GM19240 (cell line): ENCODE measurements around the gene NRG3.
"Not testable (repeated sequence)": the region's sequence is repeated elsewhere in the genome, so short reads cannot be mapped to it uniquely, and the experiment has no call there.

Experiments
- DNase-seq: peaks from one replicate; pipeline ENCODE4 v3.0.0; 2011; ENCODE audit warnings: low spot score; ENCODE audit not compliant: insufficient read length

The NRG3 gene

DNA sequence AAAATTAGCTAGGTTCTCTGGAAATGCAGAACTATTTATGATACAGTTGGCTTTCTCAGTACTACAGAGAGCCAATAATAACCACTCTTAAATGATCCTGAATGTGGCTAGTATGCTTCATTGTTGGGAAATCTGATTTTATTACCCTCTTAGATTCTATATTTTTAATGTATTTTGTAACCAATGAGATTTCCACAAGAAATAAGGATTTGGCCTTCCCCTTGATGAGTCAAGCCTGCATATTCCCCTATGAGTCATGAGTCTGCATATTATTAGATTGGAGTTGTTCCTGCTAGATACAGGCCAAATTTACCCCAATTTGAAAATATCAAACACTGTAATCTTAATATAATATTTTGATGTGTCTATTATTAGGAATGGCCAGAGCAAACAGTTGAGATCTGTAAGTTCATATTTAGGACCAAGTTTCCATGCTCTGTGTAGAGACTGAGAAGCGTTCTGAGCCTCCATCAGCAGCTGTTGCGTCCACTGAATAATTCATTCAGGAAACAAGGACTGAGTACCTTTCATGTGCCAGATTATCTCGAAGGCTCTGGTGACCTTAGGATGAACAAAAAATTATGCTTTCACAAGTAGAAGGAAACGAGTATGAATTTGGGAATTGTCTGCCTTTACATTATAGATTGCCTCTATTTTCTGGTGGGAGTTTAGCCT lies 793.4 kb downstream of the NRG3 start:
- DNase-seq = no peak

DNA sequence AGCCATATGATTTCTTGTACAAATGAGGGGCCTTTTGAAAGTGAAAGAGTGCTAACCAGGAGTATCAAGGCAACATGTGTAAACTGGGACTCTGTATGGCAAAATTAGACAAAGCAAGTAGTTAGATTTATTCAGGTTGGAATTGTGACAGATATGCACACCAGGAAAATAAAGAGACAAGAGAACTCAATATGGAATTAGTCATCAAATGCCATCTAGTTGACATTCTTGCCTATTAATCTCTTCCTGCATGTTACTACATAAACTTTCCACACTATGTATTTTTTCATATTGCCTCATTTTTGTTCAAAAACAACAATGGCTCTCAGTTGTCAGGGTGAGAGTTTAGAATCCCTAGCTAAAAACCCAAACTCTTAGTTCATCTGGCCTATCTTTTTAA lies 799.0 kb downstream of the NRG3 start:
- DNase-seq = no peak

DNA sequence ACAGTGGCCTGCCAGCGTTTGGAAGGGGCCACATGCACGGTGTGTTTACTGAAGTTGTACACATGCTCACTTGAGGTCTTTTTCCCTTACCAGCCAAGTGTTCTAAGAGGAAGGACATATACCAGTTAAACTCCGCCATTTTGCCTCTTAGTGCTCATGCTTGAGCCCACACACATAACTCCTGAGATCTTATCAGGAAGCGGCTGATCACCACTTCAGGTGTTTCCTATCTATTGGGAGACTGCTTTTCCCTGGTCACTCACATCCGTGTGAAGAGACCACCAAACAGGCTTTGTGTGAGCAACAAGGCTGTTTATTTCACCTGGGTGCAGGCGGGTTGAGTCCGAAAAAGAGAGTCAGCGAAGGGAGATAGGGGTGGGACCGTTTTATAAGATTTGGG lies 802.9 kb downstream of the NRG3 start:
- DNase-seq = not testable (repeated sequence)

DNA sequence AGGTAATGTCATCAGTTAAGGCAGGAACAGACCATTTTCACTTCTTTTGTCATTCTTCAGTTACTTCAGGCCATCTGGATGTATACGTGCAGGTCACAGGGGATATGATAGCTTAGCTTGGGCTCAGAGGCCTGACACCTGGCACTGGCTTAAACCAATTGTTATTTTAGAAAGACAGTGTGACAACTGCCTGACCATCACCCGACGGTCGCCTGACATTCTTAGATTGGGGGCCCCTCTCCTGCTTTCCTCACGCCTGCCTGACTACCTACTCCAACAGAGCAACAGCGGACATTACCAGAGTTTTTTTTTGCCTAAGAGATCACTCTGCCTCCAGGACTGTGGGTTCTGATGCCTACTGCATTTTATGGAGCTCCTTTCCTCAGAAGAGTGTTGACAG lies 803.5 kb downstream of the NRG3 start:
- not testable (repeated sequence) for DNase-seq

DNA sequence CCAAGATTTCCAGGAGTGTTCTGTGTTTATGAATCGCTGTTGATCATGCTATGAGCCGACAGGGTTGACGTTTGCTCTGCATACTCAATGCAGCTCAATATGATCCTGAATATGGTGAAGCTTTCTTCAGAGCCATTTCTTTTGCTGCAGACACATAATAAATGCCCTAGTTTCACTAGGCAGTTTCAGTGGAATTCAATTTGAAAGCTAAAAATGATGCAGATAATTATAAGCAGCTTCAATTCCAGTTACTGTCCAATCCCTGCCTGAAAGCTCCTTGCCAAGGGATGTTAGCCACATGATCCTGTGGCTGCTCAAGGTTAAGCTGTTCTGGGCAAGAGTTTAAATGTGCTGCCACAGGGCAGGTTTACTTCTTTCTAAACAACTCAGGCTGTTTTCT lies 805.6 kb downstream of the NRG3 start:
- no peak for DNase-seq

DNA sequence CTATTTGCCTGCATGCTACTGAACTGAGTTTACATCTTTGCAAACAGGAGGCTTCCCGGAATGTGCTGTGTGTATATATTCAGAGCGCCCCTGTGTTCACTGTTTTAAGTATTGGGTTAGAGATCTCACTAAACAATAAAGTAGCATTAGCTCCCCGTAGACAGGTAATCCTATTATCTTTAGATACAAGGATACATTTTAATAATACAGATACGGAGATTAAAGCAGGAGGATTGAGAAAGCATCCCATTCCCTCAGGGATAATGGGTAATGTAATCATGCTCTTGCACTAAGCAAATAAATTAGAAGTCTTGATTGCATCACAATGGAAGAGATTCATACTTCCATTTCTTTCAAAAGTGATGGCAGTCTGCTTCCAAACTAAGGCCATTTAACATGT lies 809.0 kb downstream of the NRG3 start:
- DNase-seq = no peak

DNA sequence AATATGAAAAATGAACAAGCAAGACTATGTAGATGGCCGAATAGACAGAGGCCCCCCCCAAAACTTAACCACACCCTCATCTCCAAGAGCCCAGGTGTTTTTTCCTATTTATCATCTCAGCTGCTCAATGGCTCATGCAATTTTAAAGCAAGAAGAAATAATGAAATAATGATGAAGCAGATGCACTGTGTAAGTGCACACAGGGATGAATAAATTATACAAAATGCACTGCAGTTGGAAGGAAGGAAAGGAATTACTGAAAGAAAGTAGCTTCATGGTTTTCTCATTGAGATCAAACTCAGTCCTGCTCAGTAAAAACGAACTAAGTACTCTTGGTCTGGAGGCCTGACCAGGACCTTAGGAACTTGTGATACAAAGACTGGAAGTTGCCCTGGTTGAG lies 810.1 kb downstream of the NRG3 start:
- DNase-seq = no peak

DNA sequence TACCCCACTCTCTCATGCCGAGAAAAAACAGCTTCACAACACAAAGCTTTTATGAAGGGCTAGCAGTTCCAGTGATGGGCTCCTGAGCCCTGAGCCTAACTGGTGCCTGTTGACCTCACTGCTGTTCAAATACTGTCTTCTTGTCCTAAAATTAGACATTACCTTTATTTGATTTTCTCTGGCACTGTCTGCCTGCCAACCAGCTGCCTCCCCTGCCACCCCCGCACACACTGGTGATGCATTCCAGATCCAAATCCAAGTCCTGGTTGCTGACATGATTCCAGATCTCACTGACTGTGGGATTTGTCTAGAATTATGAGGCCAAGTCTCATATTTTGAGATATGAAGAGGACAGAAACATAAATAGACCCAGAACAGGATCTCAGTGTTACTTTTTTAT lies 816.2 kb downstream of the NRG3 start:
- no peak for DNase-seq

DNA sequence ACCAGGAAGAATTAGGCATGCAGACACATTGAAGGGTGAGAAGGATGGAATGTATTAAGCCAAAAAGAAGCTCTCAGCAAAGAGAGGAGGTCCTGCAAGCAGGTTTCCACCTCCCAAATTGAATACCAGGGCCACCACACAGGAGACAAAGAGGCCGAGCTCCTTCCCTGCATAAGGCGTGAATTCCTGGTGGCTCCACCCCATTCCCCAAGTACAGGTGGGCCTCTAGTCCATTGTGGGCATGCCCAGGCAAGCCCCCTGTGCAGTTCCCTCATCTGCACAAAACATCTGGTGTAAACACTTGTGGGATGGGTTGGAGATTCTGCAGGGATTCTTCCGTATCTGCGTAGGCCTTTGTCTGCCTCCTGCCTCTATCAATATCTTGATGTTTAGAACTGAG lies 817.5 kb downstream of the NRG3 start:
- no peak for DNase-seq

DNA sequence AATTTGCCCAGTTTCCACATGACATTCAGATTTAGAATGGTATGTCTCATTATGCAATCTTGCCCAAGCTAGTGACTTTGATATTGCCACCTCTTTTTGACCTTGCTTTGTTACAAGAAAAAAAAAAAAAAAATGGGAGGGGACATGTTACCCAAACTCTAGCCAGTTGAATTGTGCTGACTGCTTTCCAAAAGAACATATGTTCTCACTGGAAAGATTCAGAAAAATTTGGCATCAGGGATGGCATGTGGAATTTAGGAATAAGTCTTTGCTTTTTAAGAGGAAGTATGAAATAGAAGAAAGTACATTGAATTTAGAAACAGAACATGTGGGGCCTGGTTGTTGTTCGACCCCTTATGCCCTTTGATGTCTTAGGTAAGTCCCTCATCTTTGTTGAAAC lies 846.8 kb downstream of the NRG3 start:
- DNase-seq = no peak

DNA sequence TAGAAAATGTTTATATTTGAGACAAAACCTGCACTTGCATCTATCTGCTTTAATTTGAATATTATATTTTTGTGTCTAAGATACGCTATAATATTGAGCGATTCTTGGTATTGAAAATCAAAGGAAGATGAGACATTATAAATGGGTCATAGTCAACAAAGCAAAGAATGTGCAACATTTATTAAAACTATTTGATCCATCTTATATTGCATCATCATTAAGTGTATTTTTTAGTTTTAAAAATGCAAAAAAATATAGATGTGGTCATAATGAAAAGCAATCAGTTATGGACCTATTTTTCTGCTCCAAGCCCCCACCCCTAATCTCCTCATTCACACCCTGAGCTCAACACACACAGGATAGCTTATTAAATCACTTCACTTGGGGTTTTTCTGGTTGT lies 847.3 kb downstream of the NRG3 start:
- DNase-seq = no peak

DNA sequence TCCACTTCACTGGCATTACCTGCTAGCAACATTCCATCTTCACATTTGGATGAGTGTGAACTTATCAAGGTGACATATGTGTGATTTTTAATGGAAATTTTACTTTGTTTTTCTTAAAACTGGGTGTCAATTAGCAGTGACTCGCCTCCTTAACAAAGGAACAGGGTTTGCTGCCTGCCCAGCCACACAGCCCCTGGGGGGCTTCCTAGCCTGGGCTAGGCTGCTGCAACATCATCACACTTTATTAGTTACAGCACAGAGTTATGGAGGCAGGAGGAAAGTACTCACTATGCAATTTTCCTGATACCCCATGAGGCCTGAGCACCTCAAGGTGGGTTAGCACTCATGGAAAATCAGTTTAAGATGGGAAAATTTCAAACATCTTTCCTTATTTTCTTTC lies 861.3 kb downstream of the NRG3 start:
- DNase-seq = no peak

DNA sequence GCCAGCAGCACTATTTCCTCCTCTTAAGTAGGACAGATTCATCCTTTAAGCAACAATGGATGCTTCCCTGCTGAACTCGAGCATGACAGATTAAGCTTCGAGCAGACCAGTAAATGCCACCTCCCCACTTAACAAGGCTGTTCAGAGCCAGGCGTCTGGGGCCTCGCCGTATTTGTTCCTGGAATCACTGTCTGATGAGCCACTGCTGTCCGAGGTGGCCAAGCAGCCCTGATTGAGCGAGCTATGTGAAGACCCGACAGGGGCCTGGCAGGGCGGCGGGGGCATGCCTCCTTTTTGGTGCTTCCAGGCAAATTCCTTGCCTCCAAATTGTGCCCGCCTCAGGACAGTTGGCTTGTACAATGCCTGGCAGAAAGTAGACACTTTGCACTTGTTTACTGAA lies 862.6 kb downstream of the NRG3 start:
- no peak for DNase-seq

DNA sequence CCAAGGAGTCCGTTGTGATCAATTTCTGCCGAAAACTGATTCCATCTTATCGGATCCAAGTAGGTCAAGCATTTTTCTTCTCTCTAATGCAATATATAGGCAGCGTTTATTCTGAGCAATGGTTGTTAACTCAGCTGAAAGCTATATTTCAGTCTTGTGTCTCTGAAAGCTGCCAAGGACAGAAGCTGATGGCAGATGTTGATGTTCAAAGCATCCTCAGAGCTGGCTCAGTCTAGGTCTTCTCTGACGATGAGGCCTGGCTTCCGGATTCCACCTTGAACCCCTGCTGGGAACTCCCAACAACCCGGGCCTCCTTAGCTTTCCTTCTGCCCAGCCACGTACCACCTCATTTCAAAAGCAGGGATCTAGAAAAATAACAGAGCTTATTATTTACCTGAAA lies 863.6 kb downstream of the NRG3 start:
- DNase-seq = no peak

DNA sequence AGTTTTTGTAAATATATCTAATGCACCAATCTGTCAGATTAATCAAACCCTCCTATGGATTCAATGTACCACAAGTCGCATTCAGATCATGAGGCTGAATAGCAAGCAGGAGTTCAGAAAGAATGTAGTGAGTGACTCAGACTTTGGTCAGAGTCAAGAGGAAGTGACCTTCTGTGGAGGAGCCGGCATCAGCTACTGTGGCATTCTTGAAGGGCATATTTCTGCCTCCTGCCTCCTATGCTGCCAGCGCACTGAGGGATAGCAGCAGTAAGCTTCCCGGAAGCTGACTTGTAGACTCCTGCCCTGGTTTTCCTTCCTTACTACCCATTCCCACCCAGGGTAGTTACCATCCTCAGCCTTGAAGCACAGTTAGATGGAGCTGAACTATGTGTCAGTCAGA lies 867.5 kb downstream of the NRG3 start:
- DNase-seq = no peak

DNA sequence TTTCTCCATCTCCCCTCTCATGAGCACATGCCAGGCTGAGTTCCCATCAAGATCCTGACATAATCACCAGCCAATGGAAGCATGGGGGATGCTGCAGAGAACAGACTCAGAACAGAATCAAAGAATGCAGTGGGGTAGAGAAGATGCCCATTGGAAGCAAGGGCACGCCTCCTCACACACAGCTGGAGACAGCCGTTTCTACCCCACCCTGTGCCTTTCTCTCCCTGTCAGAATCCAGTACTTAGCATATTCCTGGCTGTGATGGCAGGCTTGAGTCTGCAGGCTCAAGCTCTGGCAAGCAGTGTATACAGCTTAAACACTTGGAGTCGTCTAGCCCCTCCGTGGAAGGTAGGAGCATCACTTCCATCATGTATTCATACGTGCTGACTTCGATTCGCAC lies 867.9 kb downstream of the NRG3 start:
- DNase-seq = no peak

DNA sequence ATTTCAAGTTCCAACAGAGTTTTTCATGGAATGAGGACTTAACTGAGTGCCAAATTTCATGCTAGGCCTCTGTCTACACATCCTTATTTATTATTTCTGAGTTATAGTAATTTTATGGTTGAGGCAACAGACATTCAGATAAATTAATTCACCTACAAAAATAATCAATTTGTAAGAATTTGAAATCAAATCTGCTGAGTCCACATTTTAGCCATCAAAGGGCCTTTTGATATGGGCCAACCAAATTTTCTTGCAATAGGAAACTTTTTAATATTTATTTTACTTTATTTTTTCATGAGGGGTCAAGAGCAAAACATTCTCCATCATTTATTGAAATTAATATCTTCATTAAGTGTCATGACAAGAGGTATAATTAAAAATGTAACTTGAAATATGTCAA lies 875.5 kb downstream of the NRG3 start:
- DNase-seq = no peak

DNA sequence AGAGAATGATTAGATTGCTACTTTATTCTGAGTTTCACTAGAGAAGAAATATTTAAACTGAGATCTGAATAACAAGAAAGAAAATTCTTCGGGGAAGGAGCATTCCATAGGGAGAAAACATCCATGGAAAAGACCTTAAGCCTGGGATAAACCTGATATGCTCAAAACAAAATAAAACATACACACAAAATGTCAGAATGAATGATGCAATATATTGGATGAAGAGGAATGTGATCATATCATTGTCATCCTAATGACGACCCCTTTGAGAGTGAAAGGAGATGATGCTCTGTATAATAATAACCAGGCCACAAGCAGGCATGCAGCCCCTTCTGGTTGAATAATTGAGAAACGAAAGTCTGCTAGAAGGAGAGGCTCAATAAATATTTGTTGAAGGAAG lies 882.4 kb downstream of the NRG3 start:
- no peak for DNase-seq

DNA sequence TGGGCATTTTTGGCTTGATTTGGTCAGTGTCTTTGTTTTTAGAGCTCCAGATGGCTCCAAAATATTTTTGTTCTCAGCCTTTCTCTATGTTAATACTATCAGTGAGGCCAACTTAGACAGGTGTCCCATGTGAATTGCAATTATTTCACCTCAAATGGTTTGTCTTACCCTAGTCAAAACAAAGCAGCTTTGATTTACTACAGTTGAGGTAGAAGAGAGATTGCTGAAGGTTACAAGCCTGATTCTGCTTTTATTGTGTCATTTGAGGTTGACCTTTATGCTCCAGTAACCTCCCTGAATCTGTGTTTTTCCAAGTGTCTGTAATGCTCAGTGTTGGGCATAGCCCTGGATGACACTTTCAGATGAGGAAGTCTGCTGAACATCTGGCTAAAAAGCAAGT lies 882.9 kb downstream of the NRG3 start:
- DNase-seq = no peak

DNA sequence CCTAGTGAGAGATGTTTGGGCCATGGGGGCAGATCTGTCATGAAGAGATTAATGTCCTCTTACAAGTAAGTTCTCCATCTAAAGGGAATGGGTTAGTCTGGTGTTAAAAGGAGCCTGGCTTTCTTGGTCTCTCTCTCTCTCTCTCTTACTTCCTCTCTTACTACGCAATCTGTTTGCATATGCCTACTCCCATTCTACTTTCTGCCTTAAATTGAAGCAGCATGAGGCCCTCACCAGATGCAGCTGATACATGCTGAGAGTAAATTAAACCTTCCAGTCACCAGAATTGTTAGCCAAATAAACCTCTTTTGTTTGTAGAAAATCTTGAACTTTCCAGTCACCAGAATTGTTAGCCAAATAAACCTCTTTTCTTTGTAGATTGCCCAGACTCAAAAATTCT lies 884.1 kb downstream of the NRG3 start:
- DNase-seq = no peak

DNA sequence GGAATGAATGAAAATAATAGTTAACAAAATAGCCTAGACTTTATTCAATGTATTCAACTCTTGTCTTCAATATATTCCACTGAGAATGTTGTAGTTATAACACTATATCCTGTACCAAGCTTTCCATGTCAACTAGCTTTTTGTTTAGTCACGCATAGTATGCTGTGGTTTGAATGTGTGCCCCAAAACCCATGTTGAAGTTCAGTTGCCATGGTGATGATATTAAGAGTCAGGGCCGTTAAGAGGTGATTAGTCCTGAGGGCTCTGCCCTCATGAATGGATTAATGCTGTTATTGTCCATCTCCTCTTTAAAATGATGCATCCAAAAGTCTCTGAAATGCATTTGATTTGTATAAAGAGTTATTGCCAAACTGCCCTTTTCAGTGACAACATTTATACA lies 887.6 kb downstream of the NRG3 start:
- no peak for DNase-seq

DNA sequence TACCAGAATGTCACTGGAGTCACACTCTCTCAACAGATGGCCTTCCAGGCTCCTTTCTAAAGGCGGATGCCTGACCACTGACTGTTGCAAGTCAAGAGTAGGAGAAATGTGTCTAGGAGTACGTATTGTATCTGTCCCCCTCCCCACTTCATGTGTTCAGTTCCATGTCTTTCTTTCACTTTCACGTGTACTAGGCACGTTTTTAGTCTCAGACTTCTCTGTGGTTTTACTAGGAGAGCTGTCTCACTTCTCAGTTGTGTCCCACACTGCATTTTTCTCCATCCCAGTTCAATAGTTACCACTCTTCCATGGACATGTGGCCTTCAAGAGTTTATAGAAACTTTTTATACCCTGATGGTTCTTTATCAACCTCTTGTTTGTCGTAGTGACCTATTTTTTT lies 893.0 kb downstream of the NRG3 start:
- DNase-seq = no peak

DNA sequence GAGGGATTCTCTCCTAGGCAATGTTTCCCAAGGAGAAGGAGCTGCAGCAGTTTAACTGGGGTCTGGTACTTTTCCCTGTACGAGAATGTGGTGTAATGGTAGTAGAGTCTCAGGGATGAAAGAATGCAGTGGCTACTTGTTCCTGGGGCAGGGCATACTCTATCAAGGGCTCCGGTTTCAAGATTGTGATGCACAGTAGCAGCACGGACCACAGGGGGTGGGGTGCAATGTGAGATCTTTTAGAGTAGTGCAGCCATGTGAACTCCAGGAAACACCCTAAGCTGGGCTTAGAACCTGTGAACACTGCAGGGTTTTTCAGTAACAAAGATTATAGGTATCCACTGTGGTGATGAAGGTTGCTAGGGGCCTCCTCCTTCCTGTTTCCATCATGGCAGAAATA lies 903.9 kb downstream of the NRG3 start:
- DNase-seq = no peak

DNA sequence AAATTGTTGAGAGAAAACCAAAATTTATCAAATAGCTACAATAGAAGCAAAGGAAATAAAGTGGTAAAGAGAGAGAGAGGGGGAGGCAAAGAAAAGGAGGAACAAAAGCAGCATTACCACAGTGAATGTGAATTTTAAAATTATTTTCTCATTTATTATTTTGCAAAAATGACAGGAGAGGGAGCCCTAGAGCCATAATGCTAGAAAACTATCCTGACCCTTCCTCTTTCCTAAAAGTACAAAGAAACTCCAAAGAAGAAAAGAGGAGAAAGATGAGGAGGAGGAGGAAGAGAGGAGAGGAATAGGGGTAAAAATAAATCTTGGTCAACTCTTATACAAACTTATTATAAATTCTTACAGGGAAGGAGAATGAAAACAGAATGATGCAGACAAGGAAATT lies 921.5 kb downstream of the NRG3 start:
- DNase-seq = no peak
